SU-DHL-6 (cell line): ENCODE results near the gene NLGN1.

Experiments
- H2AFZ ChIP-seq: fragments of 200-600 bp; sonication (generic); 2 replicates; pipeline ENCODE4 v1.6.1; 2014; ENCODE audit warnings: low read depth, mild to moderate bottlenecking, moderate library complexity, mixed read lengths, antibody characterized with exemption, low read length; ENCODE audit not compliant: severe bottlenecking
- H3F3A ChIP-seq: fragments of 200-600 bp; shearing (Covaris generic); 2 replicates; pipeline ENCODE4 v1.6.0; 2016; ENCODE audit warnings: antibody characterized with exemption, mild to moderate bottlenecking; ENCODE audit not compliant: insufficient read depth
- H3K27ac ChIP-seq: fragments of 200-600 bp; sonication (generic); 2 replicates; pipeline ENCODE4 v1.5.1; 2016; ENCODE audit warnings: low read depth, mild to moderate bottlenecking, low read length, moderate library complexity, mixed read lengths
- H3K27me3 ChIP-seq: fragments of 200-600 bp; sonication (generic), shearing (Covaris generic); 2 replicates; pipeline ENCODE4 v1.6.0; 2014; ENCODE audit warnings: mild to moderate bottlenecking, low read length
- H3K36me3 ChIP-seq: fragments of 200-600 bp; sonication (generic); 2 replicates; pipeline ENCODE4 v1.6.1; 2014; ENCODE audit warnings: mild to moderate bottlenecking, low read length, mixed read lengths
- H3K4me2 ChIP-seq: fragments of 300-600, 200-600 bp; shearing (Covaris generic), sonication (generic); 2 replicates; pipeline ENCODE4 v1.6.0; 2014; ENCODE audit warnings: low read length, low read depth, mild to moderate bottlenecking; ENCODE audit not compliant: poor library complexity, severe bottlenecking
- H3K4me3 ChIP-seq: fragments of 200-600 bp; sonication (generic); 2 replicates; pipeline ENCODE4 v1.5.1; 2014; ENCODE audit warnings: antibody characterized with exemption, low read length, mild to moderate bottlenecking, mixed read lengths; ENCODE audit not compliant: insufficient read depth, poor library complexity, severe bottlenecking
- H3K79me2 ChIP-seq: fragments of 200-600 bp; sonication (generic); 2 replicates; pipeline ENCODE4 v1.6.1; 2014; ENCODE audit warnings: mild to moderate bottlenecking, low read length, moderate library complexity; ENCODE audit not compliant: insufficient read depth
- H3K9ac ChIP-seq: fragments of 200-600 bp; sonication (generic); 2 replicates; pipeline ENCODE4 v1.7.0; 2014; ENCODE audit warnings: mild to moderate bottlenecking, low read length
- H3K9me2 ChIP-seq: fragments of 200-600 bp; sonication (generic); replicated peaks from 2 replicates; pipeline ENCODE4 v1.6.1; 2014; ENCODE audit warnings: low read length; ENCODE audit not compliant: insufficient read depth
- H3K9me3 ChIP-seq: fragments of 200-600 bp; sonication (generic); 2 replicates; pipeline ENCODE4 v1.6.1; 2014; ENCODE audit warnings: low read length, mixed read lengths; ENCODE audit not compliant: insufficient read depth
- H4K20me1 ChIP-seq: fragments of 200-600 bp; sonication (generic); 2 replicates; pipeline ENCODE4 v1.6.1; 2014; ENCODE audit warnings: low read depth, mild to moderate bottlenecking, antibody characterized with exemption, low read length, moderate library complexity, mixed read lengths
- CTCF ChIP-seq: fragments of 200-600 bp; sonication (generic); IDR thresholded peaks from one replicate; pipeline ENCODE4 v1.5.1; 2017; ENCODE audit warnings: antibody characterized with exemption, mild to moderate bottlenecking, low read length, moderate library complexity; ENCODE audit not compliant: insufficient read depth, poor library complexity, severe bottlenecking
- EZH2phosphoT487 ChIP-seq: fragments of 200-600 bp; sonication (generic), shearing (Covaris generic); conservative IDR thresholded peaks from 2 replicates; pipeline ENCODE4 v1.6.1; 2018; ENCODE audit warnings: mild to moderate bottlenecking, antibody characterized with exemption, low read length, moderate library complexity, mixed read lengths

NLGN1 gene

GRCh38 chr3:173730391-173730790 lies 332.8 kb downstream of the NLGN1 start:
- no peak overlapping the region for H2AFZ ChIP-seq
- no peak overlapping the region for H3K4me3 ChIP-seq
- no peak overlapping the region for H3K9ac ChIP-seq
- H3K9me2 ChIP-seq: no peaks in the 10 kb centered on the region
- H3K79me2 ChIP-seq: no peaks in the 10 kb centered on the region
- H3K9me3 ChIP-seq: no peaks in the 10 kb centered on the region
- H3F3A ChIP-seq: no peaks in the 10 kb centered on the region
- H4K20me1 ChIP-seq: no peaks in the 10 kb centered on the region
- no peak overlapping the region for H3K4me2 ChIP-seq
- H3K27ac ChIP-seq: no peak overlapping the region
- TF ChIP-seq EZH2phosphoT487 (no peak), CTCF (no peak)
- H3K36me3 ChIP-seq: no peaks in the 10 kb centered on the region
- H3K27me3 ChIP-seq: no peaks in the 10 kb centered on the region

- Histone ChIP-seq H3K9me3 (no peaks in the 10 kb centered on the region), H3K27ac (no peak overlapping the region), H3K36me3 (no peaks in the 10 kb centered on the region), H3K4me2 (no peak overlapping the region), H3K9ac (no peak overlapping the region), H3F3A (no peaks in the 10 kb centered on the region), H2AFZ (no peak overlapping the region), H3K4me3 (no peak overlapping the region), H3K79me2 (no peaks in the 10 kb centered on the region), H3K9me2 (no peaks in the 10 kb centered on the region), H3K27me3 (no peaks in the 10 kb centered on the region), H4K20me1 (no peaks in the 10 kb centered on the region)
- no peak for TF ChIP-seq EZH2phosphoT487
- no peak for TF ChIP-seq CTCF
These were observed 334.7 kb downstream of the NLGN1 start for GRCh38 chr3:173732237-173732636.

GRCh38 chr3:173733029-173733652 lies 335.6 kb downstream of the NLGN1 start:
- Histone ChIP-seq H3F3A (no peaks in the 10 kb centered on the region), H3K4me2 (no peak overlapping the region), H3K27me3 (no peaks in the 10 kb centered on the region), H3K4me3 (no peak overlapping the region), H3K27ac (no peak overlapping the region), H3K36me3 (no peaks in the 10 kb centered on the region), H3K9me2 (no peaks in the 10 kb centered on the region), H3K9ac (no peak overlapping the region), H3K79me2 (no peaks in the 10 kb centered on the region), H2AFZ (no peak overlapping the region), H3K9me3 (no peaks in the 10 kb centered on the region), H4K20me1 (no peaks in the 10 kb centered on the region)
- TF ChIP-seq EZH2phosphoT487 (no peak), CTCF (no peak)
